D721Med (cell line): ENCODE measurements around the gene SLC35F6.
A peak's percentile ranks its signal among the peaks of the same experiment; 100 is the strongest.

ENCODE experiments used
- DNase-seq: peaks from one replicate; pipeline ENCODE4 v3.0.0; 2011; ENCODE audit warnings: low spot score; ENCODE audit not compliant: insufficient read length
- FAIRE-seq: peaks from 2 replicates; lab custom pipeline; 2011; peaks lifted over from hg19 to GRCh38; lab: Jason Lieb, UNC
- CTCF ChIP-seq: IDR thresholded peaks from 2 replicates; pipeline ENCODE4 v1.5.1; 2012; ENCODE audit warnings: mild to moderate bottlenecking, control low read depth; ENCODE audit not compliant: insufficient read depth; ENCODE audit errors: missing control alignments

SLC35F6 gene

GRCh38 chr2:26767129-26767528 lies 3.0 kb downstream of the SLC35F6 start:
- no peak for FAIRE-seq
- TF ChIP-seq CTCF: no peak
- DNase-seq: no peak

GRCh38 chr2:26767894-26768487 lies 3.9 kb downstream of the SLC35F6 start:
- DNase-seq: no peak
- no peak for FAIRE-seq
- no peak for TF ChIP-seq CTCF

- FAIRE-seq (no peak), DNase-seq (no peak)
- TF ChIP-seq CTCF: no peak
These were observed 4.6 kb downstream of the SLC35F6 start for GRCh38 chr2:26768759-26769088.

GRCh38 chr2:26769089-26769761 lies 5.1 kb downstream of the SLC35F6 start:
- DNase-seq: no peak
- no peak for FAIRE-seq
- no peak for TF ChIP-seq CTCF

- FAIRE-seq (no peak), DNase-seq (no peak)
- TF ChIP-seq CTCF: peak; percentile 18
These were observed 7.0 kb downstream of the SLC35F6 start for GRCh38 chr2:26770986-26771586.

- TF ChIP-seq CTCF: no peak
- DNase-seq (no peak), FAIRE-seq (peak; percentile 48)
These were observed 8.2 kb downstream of the SLC35F6 start for GRCh38 chr2:26772064-26773001.
